ENCODE results near the gene MED16.

Gene MED16

GRCh38 chr19:892894-893689 lies at the start of gene MED16, which contains the start of gene RNU6-9:
Gene MED16 (minus strand): TSS chr19:893187. CDS start chr19:891131, 2,056 bp downstream.
Gene RNU6-9 (plus strand): TSS chr19:893484.
- DNase-seq: peak; percentile 89

- no peak for DNase-seq
These were observed 49.2 kb upstream of the MED16 start for GRCh38 chr19:942133-942645.

GRCh38 chr19:941292-942132 lies 48.5 kb upstream of the MED16 start:
- no peak for DNase-seq

- peak; percentile 73 for DNase-seq
These were observed 47.8 kb upstream of the MED16 start for GRCh38 chr19:940591-941291.

GRCh38 chr19:939922-940321 lies 46.9 kb upstream of the MED16 start:
- DNase-seq: no peak

- DNase-seq: no peak
These were observed 46.5 kb upstream of the MED16 start for GRCh38 chr19:939439-939838.

GRCh38 chr19:938233-938923 lies 45.4 kb upstream of the MED16 start:
- DNase-seq: no peak

- DNase-seq: peak; percentile 62
These were observed 44.3 kb upstream of the MED16 start for GRCh38 chr19:937259-937694.

- no peak for DNase-seq
These were observed 43.2 kb upstream of the MED16 start for GRCh38 chr19:936175-936546.

GRCh38 chr19:934865-935479 lies 42.0 kb upstream of the MED16 start:
- no peak for DNase-seq

- no peak for DNase-seq
These were observed 41.3 kb upstream of the MED16 start for GRCh38 chr19:934197-934840.

- DNase-seq: no peak
These were observed 40.5 kb upstream of the MED16 start for GRCh38 chr19:933553-933882.

GRCh38 chr19:932648-933552 lies 39.9 kb upstream of the MED16 start:
- DNase-seq: no peak

- DNase-seq: no peak
These were observed 39.1 kb upstream of the MED16 start for GRCh38 chr19:931860-932647.

- DNase-seq: no peak
These were observed 36.9 kb upstream of the MED16 start for GRCh38 chr19:929891-930258.

GRCh38 chr19:929203-929890 lies 36.4 kb upstream of the MED16 start:
- DNase-seq: no peak

- no peak for DNase-seq
These were observed 35.6 kb upstream of the MED16 start for GRCh38 chr19:928471-929202.

- DNase-seq: no peak
These were observed 34.9 kb upstream of the MED16 start for GRCh38 chr19:927780-928401.

Data from activated naive CD4-positive, alpha-beta T cell treated with Interleukin-2 at 50 U/mL for 16 hours (primary cell).